ENCODE results near the gene SLCO3A1.

- TF ChIP-seq CTCF (IDR thresholded peaks at IDR 0.05) (no peak), ZNF423 (CRISPR knock-in tag; IDR thresholded peaks at IDR 0.05) (no peak), TCF7 (CRISPR knock-in tag; IDR thresholded peaks at IDR 0.05; ENCODE audit: low read depth) (no peak), ZNF138 (CRISPR knock-in tag; conservative IDR thresholded peaks at IDR 0.05) (no peak), JUN (CRISPR knock-in tag; IDR thresholded peaks at IDR 0.05) (no peak), ATF6 (CRISPR knock-in tag; IDR thresholded peaks at IDR 0.05) (no peak), IRF2 (CRISPR knock-in tag; IDR thresholded peaks at IDR 0.05; ENCODE audit: borderline replicate concordance, low read depth) (no peak), E2F5 (CRISPR knock-in tag; IDR thresholded peaks at IDR 0.05) (no peak)
Observed at GRCh38 chr15:91861223-91861622, 7.7 kb downstream of the SLCO3A1 start.
